Activated T-cell treated with anti-CD3 and anti-CD28 coated beads, Interleukin-2, amount 50 U/mL, for 24 hours (primary cell): ENCODE results near the gene FRMD4B.

Experiments
- DNase-seq: peaks from one replicate; pipeline ENCODE4 v3.0.0-alpha.2; 2020
- H3K27ac Mint-ChIP-seq: 2 replicates; pipeline ENCODE4 v1.8.0; 2020; ENCODE audit warnings: mild to moderate bottlenecking, mixed read lengths
- H3K27me3 Mint-ChIP-seq: 2 replicates; pipeline ENCODE4 v1.8.0; 2020; ENCODE audit warnings: mixed read lengths
- H3K36me3 Mint-ChIP-seq: 2 replicates; pipeline ENCODE4 v1.8.0; 2020; ENCODE audit warnings: low read depth, mixed read lengths
- H3K4me1 Mint-ChIP-seq: 2 replicates; pipeline ENCODE4 v1.8.0; 2020; ENCODE audit warnings: low read depth, mixed read lengths
- H3K4me3 Mint-ChIP-seq: 2 replicates; pipeline ENCODE4 v1.8.0; 2020; ENCODE audit warnings: mild to moderate bottlenecking, moderate library complexity, mixed read lengths
- H3K9me3 Mint-ChIP-seq: 2 replicates; pipeline ENCODE4 v1.8.0; 2020; ENCODE audit warnings: mixed read lengths

FRMD4B gene

GRCh38 chr3:69385723-69386555 is at the start of gene FRMD4B:
Gene FRMD4B, minus strand, starts transcription at chr3:69386088. Its CDS starts 99 bp downstream, at chr3:69385989.
- peak within 1 kb of the TSS; percentile 39 for H3K4me3 Mint-ChIP-seq
- peaks cover 12% of the 10 kb centered on the region for H3K4me1 Mint-ChIP-seq
- DNase-seq: peak; percentile 49
- peaks cover 83% of the 10 kb centered on the region for H3K27me3 Mint-ChIP-seq
- H3K27ac Mint-ChIP-seq: no peak within 1 kb of the TSS
- no peaks in the 10 kb centered on the region for H3K9me3 Mint-ChIP-seq
- H3K36me3 Mint-ChIP-seq: no peaks in the 10 kb centered on the region

GRCh38 chr3:69433969-69434325 is 48.1 kb upstream of the FRMD4B start:
- H3K4me1 Mint-ChIP-seq: peaks cover 37% of the 10 kb centered on the region
- no peak overlapping the region for H3K4me3 Mint-ChIP-seq
- no peaks in the 10 kb centered on the region for H3K9me3 Mint-ChIP-seq
- H3K27ac Mint-ChIP-seq: no peak overlapping the region
- H3K36me3 Mint-ChIP-seq: no peaks in the 10 kb centered on the region
- no peak for DNase-seq
- peaks cover 29% of the 10 kb centered on the region for H3K27me3 Mint-ChIP-seq

- Mint-ChIP-seq H3K4me1 (peaks cover 39% of the 10 kb centered on the region), H3K27ac (no peak overlapping the region), H3K27me3 (peaks cover 32% of the 10 kb centered on the region), H3K9me3 (no peaks in the 10 kb centered on the region), H3K36me3 (no peaks in the 10 kb centered on the region), H3K4me3 (no peak overlapping the region)
- DNase-seq: no peak
These were observed 47.5 kb upstream of the FRMD4B start for GRCh38 chr3:69433121-69433968.

- H3K36me3 Mint-ChIP-seq: no peaks in the 10 kb centered on the region
- no peaks in the 10 kb centered on the region for H3K9me3 Mint-ChIP-seq
- peaks cover 12% of the 10 kb centered on the region for H3K4me1 Mint-ChIP-seq
- H3K4me3 Mint-ChIP-seq: no peak overlapping the region
- peaks cover 32% of the 10 kb centered on the region for H3K27me3 Mint-ChIP-seq
- no peak for DNase-seq
- no peak overlapping the region for H3K27ac Mint-ChIP-seq
These were observed 42.9 kb upstream of the FRMD4B start for GRCh38 chr3:69428657-69429255.

- Mint-ChIP-seq H3K4me1 (peaks cover 3% of the 10 kb centered on the region), H3K27me3 (peaks cover 18% of the 10 kb centered on the region), H3K9me3 (no peaks in the 10 kb centered on the region), H3K36me3 (no peaks in the 10 kb centered on the region), H3K4me3 (no peak overlapping the region), H3K27ac (no peak overlapping the region)
- no peak for DNase-seq
These were observed 41.0 kb upstream of the FRMD4B start for GRCh38 chr3:69426967-69427304.

- Mint-ChIP-seq H3K27me3 (peaks cover 15% of the 10 kb centered on the region), H3K9me3 (no peaks in the 10 kb centered on the region), H3K4me3 (no peak overlapping the region), H3K4me1 (peaks cover 3% of the 10 kb centered on the region), H3K27ac (no peak overlapping the region), H3K36me3 (no peaks in the 10 kb centered on the region)
- DNase-seq: no peak
These were observed 40.5 kb upstream of the FRMD4B start for GRCh38 chr3:69426291-69426966.

- peaks cover 4% of the 10 kb centered on the region for H3K27me3 Mint-ChIP-seq
- H3K27ac Mint-ChIP-seq: no peak overlapping the region
- H3K36me3 Mint-ChIP-seq: no peaks in the 10 kb centered on the region
- H3K4me3 Mint-ChIP-seq: no peak overlapping the region
- no peaks in the 10 kb centered on the region for H3K9me3 Mint-ChIP-seq
- H3K4me1 Mint-ChIP-seq: peaks cover 3% of the 10 kb centered on the region
- no peak for DNase-seq
These were observed 39.4 kb upstream of the FRMD4B start for GRCh38 chr3:69425249-69425648.

- no peak overlapping the region for H3K4me3 Mint-ChIP-seq
- peaks cover under 1% of the 10 kb centered on the region for H3K27me3 Mint-ChIP-seq
- H3K4me1 Mint-ChIP-seq: peaks cover 2% of the 10 kb centered on the region
- H3K36me3 Mint-ChIP-seq: no peaks in the 10 kb centered on the region
- DNase-seq: no peak
- H3K27ac Mint-ChIP-seq: no peak overlapping the region
- no peaks in the 10 kb centered on the region for H3K9me3 Mint-ChIP-seq
These were observed 37.7 kb upstream of the FRMD4B start for GRCh38 chr3:69423463-69424155.

GRCh38 chr3:69422751-69423150 is 36.9 kb upstream of the FRMD4B start:
- Mint-ChIP-seq H3K36me3 (no peaks in the 10 kb centered on the region), H3K27ac (no peak overlapping the region), H3K9me3 (no peaks in the 10 kb centered on the region), H3K27me3 (no peaks in the 10 kb centered on the region), H3K4me3 (no peak overlapping the region), H3K4me1 (peaks cover 2% of the 10 kb centered on the region)
- no peak for DNase-seq

GRCh38 chr3:69420781-69421520 is 35.1 kb upstream of the FRMD4B start:
- DNase-seq: no peak
- H3K27me3 Mint-ChIP-seq: no peaks in the 10 kb centered on the region
- H3K9me3 Mint-ChIP-seq: no peaks in the 10 kb centered on the region
- H3K4me1 Mint-ChIP-seq: peaks cover 2% of the 10 kb centered on the region
- no peaks in the 10 kb centered on the region for H3K36me3 Mint-ChIP-seq
- H3K27ac Mint-ChIP-seq: no peak overlapping the region
- no peak overlapping the region for H3K4me3 Mint-ChIP-seq

- Mint-ChIP-seq H3K36me3 (no peaks in the 10 kb centered on the region), H3K27me3 (no peaks in the 10 kb centered on the region), H3K4me1 (no peaks in the 10 kb centered on the region), H3K27ac (no peak overlapping the region), H3K4me3 (no peak overlapping the region), H3K9me3 (no peaks in the 10 kb centered on the region)
- DNase-seq: no peak
These were observed 33.4 kb upstream of the FRMD4B start for GRCh38 chr3:69419276-69419675.

GRCh38 chr3:69417541-69418078 is 31.7 kb upstream of the FRMD4B start:
- no peaks in the 10 kb centered on the region for H3K4me1 Mint-ChIP-seq
- H3K27me3 Mint-ChIP-seq: no peaks in the 10 kb centered on the region
- DNase-seq: no peak
- H3K27ac Mint-ChIP-seq: no peak overlapping the region
- H3K36me3 Mint-ChIP-seq: no peaks in the 10 kb centered on the region
- H3K4me3 Mint-ChIP-seq: no peak overlapping the region
- H3K9me3 Mint-ChIP-seq: no peaks in the 10 kb centered on the region

GRCh38 chr3:69413551-69414207 is 27.8 kb upstream of the FRMD4B start:
- Mint-ChIP-seq H3K9me3 (no peaks in the 10 kb centered on the region), H3K4me1 (peaks cover 6% of the 10 kb centered on the region), H3K4me3 (no peak overlapping the region), H3K36me3 (no peaks in the 10 kb centered on the region), H3K27me3 (peaks cover 9% of the 10 kb centered on the region), H3K27ac (no peak overlapping the region)
- no peak for DNase-seq
